OCI-LY1 (cell line): ENCODE results near the gene FFAR1.

Experiments
- EZH2 ChIP-seq: fragments of 200-600 bp; sonication (generic), shearing (Covaris generic); IDR thresholded peaks from 2 replicates; pipeline ENCODE4 v1.8.0; 2017; ENCODE audit warnings: borderline replicate concordance, mixed run types, mild to moderate bottlenecking, antibody characterized with exemption, low read length, moderate library complexity, mixed read lengths
- TF ChIP-seq, protein P1 (sequence below): fragments of 200-600 bp; sonication (generic), shearing (Covaris generic); IDR thresholded peaks from 2 replicates; pipeline ENCODE4 v1.5.1; 2017; ENCODE audit warnings: mild to moderate bottlenecking, antibody characterized with exemption, low read length, moderate library complexity, mixed read lengths

GRCh38 chr19:35348911-35349611 is 1.4 kb downstream of the FFAR1 start:
- TF ChIP-seq, protein P1, sequence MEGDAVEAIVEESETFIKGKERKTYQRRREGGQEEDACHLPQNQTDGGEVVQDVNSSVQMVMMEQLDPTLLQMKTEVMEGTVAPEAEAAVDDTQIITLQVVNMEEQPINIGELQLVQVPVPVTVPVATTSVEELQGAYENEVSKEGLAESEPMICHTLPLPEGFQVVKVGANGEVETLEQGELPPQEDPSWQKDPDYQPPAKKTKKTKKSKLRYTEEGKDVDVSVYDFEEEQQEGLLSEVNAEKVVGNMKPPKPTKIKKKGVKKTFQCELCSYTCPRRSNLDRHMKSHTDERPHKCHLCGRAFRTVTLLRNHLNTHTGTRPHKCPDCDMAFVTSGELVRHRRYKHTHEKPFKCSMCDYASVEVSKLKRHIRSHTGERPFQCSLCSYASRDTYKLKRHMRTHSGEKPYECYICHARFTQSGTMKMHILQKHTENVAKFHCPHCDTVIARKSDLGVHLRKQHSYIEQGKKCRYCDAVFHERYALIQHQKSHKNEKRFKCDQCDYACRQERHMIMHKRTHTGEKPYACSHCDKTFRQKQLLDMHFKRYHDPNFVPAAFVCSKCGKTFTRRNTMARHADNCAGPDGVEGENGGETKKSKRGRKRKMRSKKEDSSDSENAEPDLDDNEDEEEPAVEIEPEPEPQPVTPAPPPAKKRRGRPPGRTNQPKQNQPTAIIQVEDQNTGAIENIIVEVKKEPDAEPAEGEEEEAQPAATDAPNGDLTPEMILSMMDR = no peak
- TF ChIP-seq EZH2 = no peak
